GM19351 (cell line): Measurements from ENCODE around the gene DAD1.
"Not testable (repeated sequence)": the region's sequence is repeated elsewhere in the genome, so short reads cannot be mapped to it uniquely, and the experiment has no call there.

Source experiments
- ATAC-seq: cut with Tn5 transposase; IDR thresholded peaks from one replicate; pipeline ENCODE4 v1.9.1; 2021; ENCODE audit warnings: mild to moderate bottlenecking, moderate library complexity; ENCODE audit not compliant: unreplicated experiment

Gene DAD1

DNA sequence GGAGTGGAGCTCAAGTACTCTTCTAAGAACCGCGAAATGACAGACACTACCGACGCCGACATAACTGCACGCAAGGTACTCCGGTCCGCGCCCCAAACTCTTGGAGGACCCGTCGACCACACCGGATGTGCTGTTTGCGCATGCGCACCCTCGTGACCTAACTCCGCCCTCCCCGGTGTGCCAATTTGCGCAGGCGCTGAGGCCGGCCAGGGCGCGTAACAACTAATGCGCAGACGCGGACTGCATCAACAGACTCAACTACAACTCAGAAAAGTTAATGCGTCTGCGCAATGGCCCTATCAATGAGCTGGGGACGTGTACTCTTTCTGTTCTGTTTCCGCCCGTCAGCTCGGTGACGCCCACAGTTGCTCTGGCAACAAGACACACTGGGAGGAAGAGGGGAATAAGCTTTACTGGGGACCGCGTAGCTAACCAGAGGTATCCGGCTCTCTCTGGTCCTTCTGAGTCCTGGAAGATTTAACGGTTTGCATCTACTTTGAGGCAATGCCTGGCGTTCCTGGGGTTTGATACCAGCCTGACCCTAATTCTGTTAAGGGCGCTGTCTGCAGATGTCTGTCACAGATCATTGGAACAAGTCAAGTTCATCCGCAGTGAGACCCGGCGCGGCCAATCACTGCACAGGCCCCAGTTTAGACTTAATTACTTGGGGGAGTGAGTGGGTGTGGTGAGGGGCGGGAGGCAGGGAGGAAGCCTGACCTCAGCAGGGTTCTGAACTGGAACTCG is at the start of gene DAD1:
Gene DAD1, minus strand, starts transcription at position 129 of the 744 bp plus-strand sequence. Its CDS starts 67 bp downstream, at position 62.
- peak; percentile 88 for ATAC-seq

DNA sequence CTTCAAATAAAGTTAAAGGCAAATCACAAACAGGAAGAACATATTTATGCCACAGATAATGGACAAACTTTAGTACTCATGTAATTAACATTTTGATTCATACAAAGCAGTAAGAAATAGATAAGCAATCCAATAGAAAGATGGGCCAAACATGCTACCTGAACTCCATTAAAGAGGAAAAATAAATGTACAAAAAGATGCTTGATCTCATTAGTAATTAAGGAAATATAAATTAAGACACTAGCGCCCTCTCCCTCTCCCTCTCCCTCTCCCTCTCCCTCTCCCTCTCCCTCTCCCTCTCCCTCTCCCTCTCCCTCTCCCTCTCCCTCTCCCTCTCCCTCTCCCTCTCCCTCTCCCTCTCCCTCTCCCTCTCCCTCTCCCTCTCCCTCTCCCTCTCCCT is 47.0 kb upstream of the DAD1 start:
- ATAC-seq: not testable (repeated sequence)

DNA sequence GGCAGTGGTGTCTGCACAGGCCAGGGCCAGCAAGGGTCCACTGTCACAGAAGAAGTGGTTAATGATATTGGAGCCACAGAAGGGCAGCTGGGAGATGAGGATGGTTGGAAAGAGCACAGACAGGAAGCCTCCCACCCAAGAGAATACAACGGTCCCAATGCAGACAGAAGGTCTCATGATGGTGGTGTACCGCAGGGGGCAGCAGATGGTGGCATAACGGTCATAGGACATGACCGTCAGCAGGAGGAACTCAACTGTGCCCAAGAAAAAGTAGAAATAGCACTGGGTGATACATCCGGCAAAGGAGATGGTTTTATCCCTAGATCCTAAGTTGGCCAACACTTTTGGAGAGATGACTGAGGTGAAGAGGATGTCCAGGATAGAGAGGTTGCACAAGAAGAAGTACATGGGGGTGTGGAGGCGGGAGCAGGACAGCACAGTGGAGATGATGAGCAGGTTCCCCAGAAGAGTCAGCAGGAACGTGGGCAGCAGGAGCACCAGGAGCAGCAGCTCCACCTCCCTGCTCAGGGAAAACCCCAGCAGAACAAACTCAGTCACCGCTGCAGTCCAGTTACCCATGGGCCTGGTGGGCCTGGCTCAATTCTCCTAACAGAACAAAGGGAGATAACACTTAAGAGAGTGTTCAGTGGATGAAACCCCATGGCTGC is 45.3 kb upstream of the DAD1 start:
- ATAC-seq: no peak

- no peak for ATAC-seq
Measured at GRCh38 chr14:22630486-22630885, 41.5 kb upstream of the DAD1 start.

- no peak for ATAC-seq
Measured at GRCh38 chr14:22630066-22630465, 41.0 kb upstream of the DAD1 start.

DNA sequence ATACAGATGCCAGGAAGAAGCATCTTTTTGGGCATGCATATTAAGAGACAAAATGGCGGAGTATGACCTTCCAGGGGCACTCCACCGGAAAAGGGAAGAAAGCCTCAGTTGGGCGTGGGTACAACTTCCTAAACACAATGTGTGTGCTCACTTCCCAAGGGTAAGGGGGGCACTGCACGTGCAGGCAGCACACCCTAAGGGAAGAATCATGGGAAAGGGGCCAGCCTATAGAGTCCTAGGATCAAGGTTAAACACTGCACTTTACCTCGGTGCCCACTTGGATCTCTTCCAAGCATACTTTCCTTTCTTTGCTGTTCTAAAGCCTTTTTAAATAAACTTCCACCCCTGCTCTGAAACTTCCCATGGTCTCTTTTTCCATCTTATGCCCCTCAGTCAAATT is 40.3 kb upstream of the DAD1 start:
- no peak for ATAC-seq

GRCh38 chr14:22627506-22628263 is 38.7 kb upstream of the DAD1 start:
- ATAC-seq: no peak

GRCh38 chr14:22626590-22626989 is 37.6 kb upstream of the DAD1 start:
- ATAC-seq: no peak

DNA sequence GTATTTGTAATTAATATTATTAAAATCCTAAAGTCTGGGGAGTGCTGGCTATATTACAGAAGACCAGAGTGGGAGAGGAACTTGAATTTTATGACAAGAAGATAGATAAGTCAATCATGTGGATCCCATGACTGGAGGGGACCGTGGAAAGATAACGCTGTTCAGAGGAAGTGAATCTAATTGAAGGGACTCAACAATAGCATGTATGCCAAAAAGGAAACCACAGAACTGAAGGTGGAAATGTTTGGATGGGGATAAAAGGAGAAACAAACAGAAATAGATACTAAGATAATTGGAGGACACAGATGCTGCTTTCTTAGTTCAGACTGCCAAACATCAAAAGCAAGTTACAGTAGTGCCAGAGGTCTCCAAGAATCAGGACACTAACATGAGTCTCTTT is 34.0 kb upstream of the DAD1 start:
- ATAC-seq: no peak

DNA sequence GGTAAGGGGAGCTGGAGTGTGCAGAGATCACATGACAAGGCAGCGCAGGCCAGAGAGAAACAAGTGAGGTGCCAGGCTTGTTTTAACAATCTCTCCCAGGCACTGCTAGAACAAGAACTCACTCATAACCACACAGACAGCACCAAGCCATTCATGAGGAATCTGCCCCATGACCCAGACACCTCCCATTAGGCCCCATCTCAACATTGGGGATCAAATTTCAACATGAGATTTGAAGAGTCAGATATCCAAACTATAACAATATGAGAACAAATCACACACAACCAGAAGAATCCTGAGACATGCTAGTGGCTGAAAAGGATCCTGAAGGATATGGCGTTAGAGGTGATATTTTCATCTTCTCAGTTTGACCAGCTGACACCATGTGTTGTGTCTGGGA is 33.2 kb upstream of the DAD1 start:
- no peak for ATAC-seq

DNA sequence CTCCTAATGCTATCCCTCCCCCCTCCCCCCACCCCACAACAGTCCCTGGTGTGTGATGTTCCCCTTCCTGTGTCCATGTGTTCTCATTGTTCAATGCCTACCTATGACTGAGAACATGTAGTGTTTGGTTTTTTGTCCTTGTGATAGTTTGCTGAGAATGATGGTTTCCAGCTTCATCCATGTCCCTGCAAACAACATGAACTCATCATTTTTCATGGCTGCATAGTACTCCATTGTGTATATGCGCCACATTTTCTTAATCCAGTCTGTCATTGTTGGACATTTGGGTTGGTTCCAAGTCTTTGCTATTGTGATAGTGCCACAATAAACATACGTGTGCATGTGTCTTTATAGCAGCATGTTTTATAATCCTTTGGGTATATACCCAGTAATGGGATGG is 26.7 kb upstream of the DAD1 start:
- not testable (repeated sequence) for ATAC-seq

DNA sequence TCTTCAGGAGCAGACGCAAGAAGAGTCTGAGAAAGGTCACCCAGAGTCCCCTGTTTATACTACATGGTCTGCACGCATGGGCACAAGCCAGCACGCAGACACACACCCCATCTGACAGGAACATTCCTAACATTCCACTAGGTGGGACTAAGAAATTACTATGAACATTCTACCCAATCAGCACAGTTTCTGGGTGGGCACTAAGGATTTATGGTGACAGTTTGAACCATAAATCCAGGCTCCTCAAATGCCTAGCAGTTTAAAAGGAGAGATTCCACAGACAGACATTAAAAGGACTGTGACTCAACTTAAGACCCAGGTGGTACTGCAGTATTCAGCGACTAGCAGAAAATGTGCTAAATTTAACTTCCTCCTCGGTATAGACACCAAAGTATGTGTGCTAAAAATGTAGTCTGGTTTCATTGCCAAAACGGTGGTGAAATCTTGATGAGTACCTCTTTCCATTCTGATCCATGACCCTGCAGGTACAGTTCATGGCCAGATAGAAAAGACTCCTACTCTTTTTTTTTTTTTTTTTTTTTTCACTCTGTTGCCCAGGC is 25.3 kb upstream of the DAD1 start:
- ATAC-seq: no peak

DNA sequence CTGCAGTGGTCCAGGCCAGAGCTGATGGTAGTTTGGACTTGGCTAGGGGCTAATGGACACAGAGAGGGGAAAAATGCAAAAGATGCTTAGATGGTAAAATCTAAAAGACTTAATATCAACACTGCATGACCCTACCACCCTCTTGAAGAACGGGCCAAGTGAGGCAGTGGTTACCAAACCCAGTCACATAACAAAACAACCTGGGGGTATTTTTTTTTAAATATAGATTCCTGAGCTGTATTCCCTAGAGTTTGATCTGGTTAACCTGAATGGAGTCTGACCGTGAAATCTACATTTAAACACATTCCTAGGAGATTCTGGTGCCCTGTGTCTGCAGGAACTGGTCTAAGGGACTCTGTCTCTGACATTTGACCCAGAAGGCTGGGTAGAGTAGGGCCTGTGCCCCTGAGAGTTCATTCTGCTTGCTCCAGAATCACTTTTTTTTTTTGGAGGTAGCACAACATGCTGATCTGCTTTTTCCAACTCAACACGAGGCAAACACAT is 24.8 kb upstream of the DAD1 start:
- no peak for ATAC-seq

GRCh38 chr14:22613106-22613695 is 24.2 kb upstream of the DAD1 start:
- ATAC-seq: no peak

- ATAC-seq: no peak
Measured at GRCh38 chr14:22610931-22611330, 21.9 kb upstream of the DAD1 start.

DNA sequence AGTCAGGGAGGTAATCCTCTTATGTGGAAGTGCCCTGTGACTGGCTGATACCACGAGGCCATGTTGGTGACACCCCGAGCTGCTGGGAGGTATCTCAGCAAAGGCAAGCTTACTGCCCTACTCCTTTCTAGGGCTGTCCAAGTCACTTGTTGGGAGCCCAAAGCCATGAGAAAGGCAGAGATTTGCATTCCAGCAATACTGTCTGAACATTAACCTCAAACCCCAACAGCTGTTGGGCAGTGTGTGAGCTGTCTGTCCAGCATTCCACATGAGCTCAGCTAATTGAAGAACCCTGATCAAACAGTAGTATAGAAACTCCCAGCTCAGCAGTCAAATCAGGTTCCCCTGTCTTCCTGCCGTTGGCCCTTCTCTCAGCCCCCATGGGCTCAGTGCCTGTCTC is 18.3 kb upstream of the DAD1 start:
- ATAC-seq: no peak

GRCh38 chr14:22606380-22606779 is 17.4 kb upstream of the DAD1 start:
- ATAC-seq: no peak

DNA sequence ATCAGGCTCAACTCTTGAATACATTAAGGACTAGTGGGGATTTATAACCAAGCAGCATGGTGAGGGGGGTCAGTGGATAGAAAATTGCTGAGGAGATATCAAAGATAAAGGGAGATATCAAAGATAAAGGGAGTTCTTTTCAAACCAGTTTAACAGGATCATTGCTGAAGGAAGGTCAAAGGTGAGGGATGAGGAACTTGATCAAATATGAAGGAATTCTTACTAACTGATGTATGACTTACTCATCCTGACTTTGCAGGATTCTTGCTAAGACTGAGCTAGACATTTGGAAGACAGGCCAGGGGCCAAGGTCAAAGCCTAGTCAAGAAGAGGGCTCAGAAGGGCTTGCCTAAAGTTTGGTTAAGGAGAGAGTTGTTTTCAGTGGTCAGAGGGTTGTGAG is 13.8 kb upstream of the DAD1 start:
- ATAC-seq: no peak

- ATAC-seq: no peak
Measured at GRCh38 chr14:22601996-22602395, 13.0 kb upstream of the DAD1 start.

DNA sequence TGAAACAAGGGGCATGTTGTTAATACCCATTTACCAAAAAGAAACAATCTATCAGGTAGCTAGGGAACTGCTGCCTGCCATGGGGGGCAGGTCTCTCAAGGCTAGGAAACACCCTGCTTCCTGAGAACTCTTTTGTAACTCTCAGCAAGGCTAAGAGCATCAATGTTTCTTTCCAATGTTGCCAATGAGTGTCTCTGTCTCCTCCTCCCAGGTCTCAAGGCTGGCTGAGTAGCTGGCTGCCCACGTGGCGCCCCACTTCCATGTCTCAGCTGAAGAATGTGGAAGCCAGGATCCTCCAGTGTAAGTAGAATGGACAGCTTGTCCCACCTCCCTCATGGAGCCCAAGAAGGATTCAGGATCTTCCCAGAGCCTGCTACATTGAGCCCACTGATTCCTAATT is 12.4 kb upstream of the DAD1 start:
- no peak for ATAC-seq

GRCh38 chr14:22600027-22600426 is 11.0 kb upstream of the DAD1 start:
- no peak for ATAC-seq
